HG03558 (cell line): Measurements from ENCODE around the gene MYZAP.

ENCODE experiments used
- ATAC-seq: cut with Tn5 transposase; IDR thresholded peaks from one replicate; pipeline ENCODE4 v1.9.1; 2021; ENCODE audit warnings: moderate number of reproducible peaks; ENCODE audit not compliant: unreplicated experiment; ENCODE audit errors: extremely low read depth

The MYZAP gene

DNA sequence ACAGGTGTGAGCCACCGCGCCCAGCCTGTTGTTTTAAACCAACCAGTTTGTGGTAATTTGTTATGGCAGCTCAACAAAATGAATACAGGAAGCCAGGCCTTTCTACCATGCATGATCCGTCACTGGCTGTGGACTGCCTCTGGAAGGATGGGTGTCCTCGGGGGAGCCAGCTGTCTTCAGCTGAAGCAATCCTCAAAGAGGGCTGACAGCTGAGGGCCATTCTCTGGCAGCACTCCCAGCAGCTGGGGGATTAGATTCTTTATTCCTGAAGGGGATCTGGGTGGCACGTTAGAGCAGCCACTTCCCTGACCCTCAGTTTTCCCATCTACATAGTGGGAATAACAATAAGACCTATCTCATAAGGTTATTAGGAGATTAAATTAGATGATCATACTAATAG is 139.2 kb downstream of the MYZAP start:
- no peak for ATAC-seq

- ATAC-seq: no peak
Observed at GRCh38 chr15:57731530-57732103, 139.9 kb downstream of the MYZAP start.

DNA sequence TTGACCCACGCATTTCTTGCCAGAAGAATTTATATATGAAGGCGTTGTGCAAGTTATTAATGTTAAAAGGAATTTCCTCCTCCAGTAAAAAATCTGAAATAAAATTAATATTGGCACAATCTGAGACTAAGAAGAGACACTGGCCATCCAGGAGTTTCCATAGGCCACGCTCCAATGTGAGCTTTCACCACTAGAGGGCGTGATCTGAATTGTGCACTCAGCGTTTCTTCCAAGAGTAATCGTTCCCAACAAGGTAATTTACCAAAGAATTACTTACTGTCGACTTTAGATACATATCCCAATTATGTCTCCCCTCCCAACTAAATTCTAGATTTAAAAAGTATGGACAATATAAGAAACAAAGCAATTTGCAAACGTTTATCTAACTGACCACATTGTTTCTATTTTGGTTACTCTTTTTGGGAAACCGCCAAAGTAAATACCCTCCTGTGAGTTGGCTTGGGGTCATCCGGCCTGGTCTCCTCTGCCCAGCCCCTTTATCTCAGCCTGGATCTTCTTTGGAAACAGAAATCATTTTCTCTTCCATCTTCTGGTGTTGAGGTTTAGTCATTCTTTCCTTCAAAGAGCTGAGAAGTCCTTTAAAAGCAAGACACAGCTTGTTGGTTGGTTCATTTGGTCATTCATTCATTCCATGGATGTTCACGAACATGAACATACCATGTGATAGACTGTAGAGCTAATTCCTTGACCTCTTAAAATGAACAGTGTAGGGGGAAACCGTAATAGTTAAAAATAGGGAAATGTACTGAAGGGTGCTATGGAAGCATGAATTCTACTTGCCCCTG is 141.0 kb downstream of the MYZAP start:
- no peak for ATAC-seq

DNA sequence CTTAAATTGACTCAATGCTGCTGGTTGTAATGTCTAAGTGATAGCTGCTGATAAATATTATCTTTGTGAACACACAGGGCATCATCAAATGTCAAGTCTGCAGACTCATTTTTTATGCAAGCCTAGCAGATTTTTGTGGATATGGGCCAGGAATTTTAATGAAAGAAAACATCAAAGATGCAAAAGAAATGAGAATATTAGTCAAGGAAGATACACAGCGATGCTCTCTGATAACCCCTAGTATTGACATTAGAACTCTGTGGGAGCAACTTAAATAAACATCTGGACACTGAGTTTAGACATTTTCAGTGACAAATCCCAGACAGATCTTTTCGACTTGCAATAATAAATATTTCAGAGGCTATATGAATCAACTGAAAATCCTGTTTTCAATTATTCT is 143.2 kb downstream of the MYZAP start:
- no peak for ATAC-seq
